GM06990 (cell line): Measurements from ENCODE around the gene PACRG.

Experiments
- DNase-seq: peaks from one replicate; pipeline ENCODE4 v3.0.0-alpha.2; 2011; ENCODE audit not compliant: insufficient read length; ENCODE audit errors: extremely low read depth
- H3K27me3 ChIP-seq: replicated peaks from 2 replicates; pipeline ENCODE4 v1.6.0; 2011; ENCODE audit warnings: low read length; ENCODE audit not compliant: control insufficient read depth, insufficient read depth
- H3K36me3 ChIP-seq: 2 replicates; pipeline ENCODE4 v1.5.1; 2011; ENCODE audit warnings: low read length; ENCODE audit not compliant: control insufficient read depth, insufficient read depth
- H3K4me3 ChIP-seq: replicated peaks from 2 replicates; pipeline ENCODE4 v1.5.1; 2011; ENCODE audit warnings: low read depth, mild to moderate bottlenecking, control low read depth, low read length
- CTCF ChIP-seq: IDR thresholded peaks from 2 replicates; pipeline ENCODE4 v1.5.1; 2011; ENCODE audit warnings: low read length, control low read depth, mild to moderate bottlenecking, inconsistent platforms; ENCODE audit not compliant: insufficient read depth, poor library complexity, severe bottlenecking

Gene PACRG

GRCh38 chr6:163099621-163100171 lies 371.9 kb downstream of the PACRG start:
- Histone ChIP-seq H3K27me3 (no peaks in the 10 kb centered on the region), H3K4me3 (no peak overlapping the region), H3K36me3 (no peaks in the 10 kb centered on the region)
- DNase-seq, result no peak
- TF ChIP-seq CTCF, result no peak

DNA sequence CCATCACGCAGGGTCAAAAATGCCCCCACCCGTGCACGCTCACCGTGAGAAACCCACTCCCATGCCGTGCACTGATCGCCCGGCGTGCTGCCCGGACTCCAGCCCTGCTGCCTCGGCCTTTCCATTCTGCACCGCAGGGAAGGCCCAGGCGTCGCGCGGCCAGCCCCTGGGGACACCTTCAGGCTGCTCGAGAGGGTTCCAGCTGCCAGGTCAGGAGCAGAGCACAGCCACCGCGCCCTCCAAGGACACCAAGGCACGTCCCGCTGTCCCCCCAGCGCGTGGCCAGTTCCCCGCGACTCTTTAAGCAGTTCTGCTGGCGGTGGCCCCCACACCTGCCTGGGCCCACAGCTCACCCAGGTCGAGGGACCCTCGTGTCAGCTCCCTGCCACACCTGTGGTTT lies 372.5 kb downstream of the PACRG start:
- no peak for DNase-seq
- TF ChIP-seq CTCF, result no peak
- Histone ChIP-seq H3K4me3 (no peak overlapping the region), H3K36me3 (no peaks in the 10 kb centered on the region), H3K27me3 (no peaks in the 10 kb centered on the region)

DNA sequence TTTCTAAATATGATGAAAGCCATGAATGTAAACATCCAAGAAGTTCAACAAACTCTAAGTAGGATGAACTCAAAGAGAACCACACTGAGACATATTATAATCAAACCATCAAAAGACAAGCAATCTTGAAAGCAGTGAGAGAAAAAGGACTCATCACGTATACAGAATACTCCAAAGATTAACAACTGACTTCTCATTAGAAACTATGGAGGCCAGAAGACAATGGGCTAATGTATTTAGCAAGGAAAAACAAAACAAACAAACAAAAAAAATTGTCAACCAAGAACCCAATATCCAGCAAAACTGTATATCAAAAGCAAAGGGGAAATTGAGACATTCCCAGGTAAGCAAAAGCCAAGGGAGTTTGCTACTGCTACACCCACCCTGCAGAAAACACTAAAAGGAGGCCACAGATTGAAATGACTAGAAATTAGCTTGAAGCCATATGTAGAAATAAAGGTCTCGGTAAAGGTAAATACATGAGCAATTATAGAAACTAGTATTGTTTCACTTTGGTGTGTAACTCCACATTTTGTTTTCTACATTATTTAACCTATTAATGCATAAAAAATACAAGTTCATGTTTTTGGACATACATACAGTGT lies 385.7 kb downstream of the PACRG start:
- H3K27me3 ChIP-seq, result no peaks in the 10 kb centered on the region
- no peak overlapping the region for H3K4me3 ChIP-seq
- DNase-seq, result no peak
- no peaks in the 10 kb centered on the region for H3K36me3 ChIP-seq
- no peak for TF ChIP-seq CTCF

DNA sequence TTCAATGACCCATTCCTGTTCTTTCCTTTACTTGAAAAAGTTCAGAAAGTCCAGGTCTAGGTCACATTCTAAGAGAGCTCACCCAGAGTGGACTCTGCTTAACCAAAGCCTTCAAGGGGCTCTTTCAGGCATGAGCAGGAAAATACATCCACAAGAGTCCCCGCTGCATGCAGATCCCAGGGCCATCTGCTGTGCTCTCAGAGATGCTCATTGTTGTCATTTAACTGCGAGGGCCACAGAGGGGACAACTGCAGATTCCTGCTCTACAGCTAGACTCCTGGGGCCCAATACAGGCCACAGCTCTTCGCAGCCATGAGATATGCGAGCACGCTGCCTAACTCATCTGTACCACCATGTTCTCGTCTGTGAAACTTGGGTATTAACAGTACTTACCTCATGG lies 391.2 kb downstream of the PACRG start:
- Histone ChIP-seq H3K4me3 (no peak overlapping the region), H3K27me3 (no peaks in the 10 kb centered on the region), H3K36me3 (no peaks in the 10 kb centered on the region)
- no peak for DNase-seq
- TF ChIP-seq CTCF, result no peak

DNA sequence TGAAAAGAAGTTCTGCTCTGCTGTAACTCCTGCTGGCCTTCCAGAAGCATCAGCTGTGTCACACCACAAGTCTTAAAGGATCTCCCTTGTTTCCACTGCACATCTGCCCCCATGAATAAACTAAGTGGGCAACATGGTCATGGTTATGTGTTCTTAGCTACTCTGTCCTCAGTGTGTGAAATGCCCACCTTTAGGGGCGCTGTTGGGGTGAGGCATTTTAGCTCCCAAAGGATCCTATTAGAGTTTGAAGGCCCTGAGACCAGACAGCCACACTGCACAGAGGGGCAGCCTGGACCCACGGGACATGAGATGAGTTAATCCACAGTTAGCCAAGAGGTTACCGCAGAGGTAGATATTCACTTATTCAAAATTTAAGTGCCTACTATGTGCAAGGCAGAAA lies 392.4 kb downstream of the PACRG start:
- no peak for DNase-seq
- H3K27me3 ChIP-seq, result no peaks in the 10 kb centered on the region
- TF ChIP-seq CTCF, result no peak
- H3K4me3 ChIP-seq, result no peak overlapping the region
- H3K36me3 ChIP-seq, result no peaks in the 10 kb centered on the region

DNA sequence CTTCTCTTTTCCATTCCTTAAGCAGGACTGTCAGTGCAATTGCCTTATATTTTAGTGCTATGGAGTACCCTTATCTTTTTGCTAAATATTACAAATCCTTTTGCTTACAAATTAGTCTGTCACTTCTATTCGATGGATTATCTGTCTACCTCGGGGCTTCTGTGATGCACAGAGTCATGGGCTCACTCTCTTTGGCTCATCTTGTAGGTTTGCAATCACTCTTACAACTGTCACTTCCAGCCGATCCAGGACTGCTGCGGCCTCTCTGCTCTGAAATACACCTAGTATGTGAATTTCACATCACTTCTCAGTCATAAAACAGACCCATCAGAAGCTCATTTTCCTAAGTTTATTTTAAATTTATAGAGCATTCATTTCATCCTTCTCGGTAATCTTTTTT lies 393.5 kb downstream of the PACRG start:
- TF ChIP-seq CTCF, result no peak
- no peaks in the 10 kb centered on the region for H3K27me3 ChIP-seq
- no peak overlapping the region for H3K4me3 ChIP-seq
- DNase-seq, result no peak
- no peaks in the 10 kb centered on the region for H3K36me3 ChIP-seq
